Measurements from ENCODE around the gene RNF223. TPM values are rescaled to one million over a fixed set of nuclear protein-coding genes. Genes with fewer than 3 reads are reported as not detected.
"Not testable (repeated sequence)": the region's sequence is repeated elsewhere in the genome, so short reads cannot be mapped to it uniquely, and the experiment has no call there.

The RNF223 gene
- total RNA-seq, 1 donor from 2014 or later, result not detected

GRCh38 chr1:1075148-1075935, 1.2 kb upstream of the RNF223 start:
- intact Hi-C loops (cut with micrococcal nuclease), result no loop called here

DNA sequence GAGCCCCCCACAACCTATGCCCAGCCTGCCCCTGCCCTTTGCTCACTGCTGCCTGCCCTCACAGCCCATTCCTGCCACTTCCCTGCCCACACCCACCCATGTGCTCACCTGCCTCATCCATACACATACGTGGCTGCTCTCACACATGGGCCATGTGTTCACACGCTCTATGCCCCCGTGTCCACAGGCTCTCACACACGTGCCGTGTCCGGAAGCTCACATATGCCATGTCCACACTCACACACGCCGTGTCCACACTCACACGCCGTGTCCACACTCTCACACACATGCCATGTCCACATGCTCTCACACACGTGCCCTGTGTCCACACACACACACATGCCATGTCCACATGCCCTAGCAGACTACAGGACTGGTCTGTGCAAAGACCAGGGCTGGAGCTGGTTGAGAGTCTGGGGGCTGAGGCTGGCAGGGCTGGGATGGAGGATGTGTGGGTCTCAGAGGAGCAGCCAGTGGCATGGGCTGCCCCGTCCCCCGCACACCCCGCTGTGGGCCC, 583 bp upstream of the RNF223 start:
- intact Hi-C loops (cut with micrococcal nuclease), result no loop called here

DNA sequence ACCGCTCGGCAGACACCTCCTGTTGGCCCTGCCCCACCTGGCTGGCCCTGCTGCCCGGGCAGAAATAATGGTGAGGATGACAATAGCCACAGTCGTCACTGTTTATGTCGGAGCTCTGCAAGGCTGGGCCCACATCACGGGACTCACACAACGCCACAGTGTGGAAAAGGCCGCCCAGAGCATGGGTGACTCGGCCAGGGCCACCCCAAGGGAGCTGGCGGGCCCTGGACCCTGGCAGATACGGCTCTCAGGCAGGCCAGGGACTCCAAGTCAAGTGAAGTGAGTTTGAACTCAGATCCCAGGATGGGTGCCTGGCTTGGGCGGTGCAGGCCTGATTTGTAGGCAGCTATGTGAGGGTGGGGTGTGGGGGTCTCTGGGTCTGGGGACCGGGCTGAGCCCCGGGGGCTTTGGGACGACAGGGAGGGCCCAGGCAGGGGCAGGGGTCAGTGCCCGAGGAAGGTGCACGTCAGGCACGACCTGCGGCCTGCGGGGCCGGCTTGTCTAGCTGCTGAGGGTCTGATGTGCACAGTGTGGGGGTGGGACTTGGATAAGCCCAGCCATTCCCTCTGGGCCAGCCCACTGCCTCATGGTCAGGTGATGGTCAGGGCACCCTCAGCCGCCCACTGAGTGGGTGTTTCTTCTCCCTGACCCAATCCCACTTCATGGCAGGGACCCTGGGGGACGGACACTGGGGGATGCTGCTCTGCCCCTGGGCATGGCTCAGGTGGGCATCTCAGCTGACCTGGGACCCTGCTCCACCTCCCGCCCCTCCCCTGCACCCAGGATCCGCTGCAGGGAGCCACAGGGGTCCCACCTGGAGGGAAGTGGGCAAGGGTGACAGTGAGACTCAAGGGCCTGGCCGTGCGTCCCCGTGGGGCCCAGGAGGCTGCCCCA, 1.0 kb downstream of the RNF223 start:
- intact Hi-C loops (cut with micrococcal nuclease), result no loop called here

DNA sequence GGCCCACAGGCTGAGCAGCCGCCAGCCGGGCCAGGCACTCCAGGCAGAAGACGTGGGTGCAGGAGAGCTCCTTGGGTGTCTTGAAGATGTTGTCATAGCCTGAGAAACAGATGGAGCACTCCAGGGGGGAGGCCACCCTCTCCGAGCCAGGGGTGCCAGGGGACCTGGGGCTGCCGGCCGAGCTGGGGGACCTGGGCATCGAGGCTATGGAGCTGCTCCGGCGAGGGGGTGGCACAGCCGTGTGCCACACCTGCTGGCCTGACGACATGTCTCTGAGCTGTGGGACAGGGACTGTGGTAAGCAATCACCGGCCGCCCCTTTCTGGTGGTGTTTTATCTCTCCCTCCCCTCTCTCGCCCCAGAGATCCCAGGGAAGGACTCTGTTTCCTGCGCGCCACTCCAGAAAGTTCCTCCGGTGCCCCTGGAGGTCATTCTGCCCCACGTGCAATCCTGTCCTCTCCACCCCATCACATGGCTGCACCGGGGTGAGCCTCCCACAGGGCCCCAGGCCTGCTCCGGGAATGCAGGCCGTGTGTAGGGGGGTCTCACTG, 1.7 kb downstream of the RNF223 start:
- intact Hi-C loops (cut with micrococcal nuclease), result no loop called here

GRCh38 chr1:1071486-1072298, 2.4 kb downstream of the RNF223 start:
- intact Hi-C loops (cut with micrococcal nuclease), result no loop called here

DNA sequence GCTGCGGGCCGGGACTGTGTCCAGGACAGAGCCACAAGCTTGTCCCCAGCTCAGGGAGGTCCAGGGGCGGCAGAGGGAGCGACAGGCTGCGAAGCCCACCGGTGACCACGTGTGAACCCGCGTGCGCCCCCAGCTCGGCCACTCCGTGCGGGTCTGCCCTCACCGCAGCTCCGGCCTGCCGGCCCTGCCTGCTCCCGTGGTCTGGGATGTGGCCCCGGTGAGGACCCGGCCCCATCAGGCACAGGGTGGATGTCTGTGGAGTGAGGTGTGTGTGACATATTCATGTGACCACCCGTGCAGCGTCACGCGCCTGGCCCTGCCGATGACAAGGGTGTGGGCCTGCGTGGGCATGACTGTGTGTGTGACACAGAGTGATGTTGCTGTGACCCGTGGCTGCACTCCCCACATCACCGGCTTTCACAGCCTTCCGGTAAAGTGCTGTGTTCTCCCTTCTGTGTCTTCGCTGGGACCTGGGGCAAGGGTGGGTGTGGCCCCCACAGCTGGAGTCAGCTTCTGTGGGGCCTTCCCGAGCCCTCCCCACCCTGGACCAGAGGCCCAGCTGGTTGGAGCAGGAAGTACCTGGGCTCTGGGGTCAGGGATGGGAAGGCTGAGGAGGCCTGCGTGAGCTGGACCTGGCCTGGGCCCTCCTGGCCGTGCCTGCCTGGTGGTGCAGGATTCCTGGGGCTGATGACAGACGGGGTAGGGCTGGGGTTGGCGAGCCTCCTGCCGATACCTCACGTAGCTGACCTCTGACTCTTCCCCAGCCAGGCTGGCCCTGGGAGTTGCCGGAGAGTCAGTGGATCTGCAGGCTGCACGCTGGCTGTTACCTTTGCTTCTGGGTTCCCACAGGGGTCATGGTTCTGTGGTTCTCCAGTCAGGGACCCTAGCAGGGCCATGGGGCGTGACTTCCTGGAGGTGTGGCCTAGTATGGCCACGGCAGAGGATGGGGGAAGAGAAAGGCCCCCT, 4.1 kb downstream of the RNF223 start:
- intact Hi-C loops (cut with micrococcal nuclease), result loop anchor here (1.0 to 2.0 kb wide), 3 partner anchors 11 to 51 kb away; no protein-coding TSS in a partner anchor

DNA sequence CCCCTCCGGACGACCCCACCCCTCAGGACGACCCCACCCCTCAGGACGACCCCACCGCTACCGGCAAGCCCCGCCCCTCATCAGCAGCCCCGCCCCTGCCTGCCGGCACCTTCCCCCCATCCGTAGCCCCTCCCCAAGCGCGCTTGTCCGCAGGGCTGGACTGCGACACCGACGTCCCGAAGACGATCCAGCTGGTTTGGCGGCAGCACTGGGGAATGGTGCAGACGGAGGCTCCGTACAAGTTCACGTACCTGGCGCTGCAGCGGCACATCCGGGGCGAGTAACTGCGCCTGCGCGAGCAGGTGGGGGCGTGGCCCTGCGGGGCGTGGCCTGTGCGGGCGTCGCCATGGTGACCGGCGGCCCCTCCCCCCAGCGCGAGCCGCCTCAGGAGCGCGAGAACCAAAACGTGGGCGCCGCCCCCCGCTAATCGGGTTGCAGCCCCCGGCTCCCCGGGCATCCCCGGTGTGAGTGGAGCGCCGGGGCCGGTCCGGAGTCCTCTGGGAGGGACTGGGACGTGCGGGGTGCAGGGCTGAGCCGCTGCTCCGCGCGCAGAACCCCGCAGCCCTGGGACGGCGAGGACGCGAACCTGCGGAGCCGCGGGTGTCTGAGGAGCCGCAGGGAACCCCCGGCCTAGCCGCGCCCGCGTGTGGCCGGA, 4.9 kb downstream of the RNF223 start:
- intact Hi-C loops (cut with micrococcal nuclease), result loop anchor here (1.0 to 2.0 kb wide), 3 partner anchors 10 to 50 kb away; no protein-coding TSS in a partner anchor

DNA sequence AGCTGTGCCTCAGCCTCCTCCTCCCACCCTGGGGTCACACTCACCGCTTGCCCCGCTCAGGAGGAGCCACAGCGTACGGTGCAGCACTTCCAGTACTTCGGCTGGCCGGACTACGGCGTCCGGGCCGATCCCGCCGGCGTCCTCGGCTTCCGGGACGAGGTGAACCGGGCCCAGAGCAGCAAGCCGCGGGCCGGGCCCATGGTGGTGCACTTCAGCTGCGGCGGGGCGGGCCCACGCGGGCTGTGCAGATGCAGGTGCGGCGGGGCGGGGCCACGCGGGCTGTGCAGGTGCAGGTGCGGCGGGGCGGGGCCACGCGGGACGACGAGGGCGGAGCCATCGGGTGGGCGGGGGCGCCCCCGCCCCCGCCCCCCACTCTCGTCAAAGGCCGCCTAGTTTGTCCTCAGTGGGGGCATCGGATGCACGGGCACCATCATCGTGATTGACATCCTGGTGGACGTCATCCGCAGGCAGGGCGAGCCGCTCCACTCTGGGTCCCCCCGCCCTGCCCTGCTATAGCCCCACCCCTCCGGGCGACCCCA, 5.5 kb downstream of the RNF223 start:
- intact Hi-C loops (cut with micrococcal nuclease), result loop anchor here (1.0 to 2.0 kb wide), 3 partner anchors 9 to 50 kb away; no protein-coding TSS in a partner anchor

GRCh38 chr1:1067860-1068516, 6.1 kb downstream of the RNF223 start:
- intact Hi-C loops (cut with micrococcal nuclease), result loop anchor here (2.0 kb wide), 2 partner anchors 27 to 49 kb away; no protein-coding TSS in a partner anchor

DNA sequence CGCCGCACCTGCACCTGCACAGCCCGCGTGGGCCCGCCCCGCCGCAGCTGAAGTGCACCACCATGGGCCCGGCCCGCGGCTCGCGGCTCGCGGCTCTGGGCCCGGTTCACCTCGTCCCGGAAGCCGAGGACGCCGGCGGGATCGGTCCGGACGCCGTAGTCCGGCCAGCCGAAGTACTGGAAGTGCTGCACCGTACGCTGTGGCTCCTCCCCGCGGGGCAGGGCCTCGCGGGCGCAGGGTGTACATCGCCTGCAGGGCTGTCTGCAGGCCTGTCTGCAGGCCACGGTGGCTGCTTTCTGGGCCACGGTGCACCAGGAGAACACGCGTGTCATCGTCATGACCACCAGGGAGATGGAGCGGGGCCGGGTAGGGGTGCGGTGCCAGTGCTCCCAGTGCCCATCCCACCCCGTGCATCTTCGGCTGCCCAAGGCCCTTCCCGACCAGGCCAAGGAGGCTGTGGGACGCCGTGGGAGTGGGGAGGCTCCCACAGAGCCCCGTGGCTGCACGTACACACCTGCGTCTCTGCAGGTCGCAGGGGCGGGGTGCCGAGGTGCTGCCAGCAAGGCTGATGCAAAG, 6.7 kb downstream of the RNF223 start:
- intact Hi-C loops (cut with micrococcal nuclease), result no loop called here

DNA sequence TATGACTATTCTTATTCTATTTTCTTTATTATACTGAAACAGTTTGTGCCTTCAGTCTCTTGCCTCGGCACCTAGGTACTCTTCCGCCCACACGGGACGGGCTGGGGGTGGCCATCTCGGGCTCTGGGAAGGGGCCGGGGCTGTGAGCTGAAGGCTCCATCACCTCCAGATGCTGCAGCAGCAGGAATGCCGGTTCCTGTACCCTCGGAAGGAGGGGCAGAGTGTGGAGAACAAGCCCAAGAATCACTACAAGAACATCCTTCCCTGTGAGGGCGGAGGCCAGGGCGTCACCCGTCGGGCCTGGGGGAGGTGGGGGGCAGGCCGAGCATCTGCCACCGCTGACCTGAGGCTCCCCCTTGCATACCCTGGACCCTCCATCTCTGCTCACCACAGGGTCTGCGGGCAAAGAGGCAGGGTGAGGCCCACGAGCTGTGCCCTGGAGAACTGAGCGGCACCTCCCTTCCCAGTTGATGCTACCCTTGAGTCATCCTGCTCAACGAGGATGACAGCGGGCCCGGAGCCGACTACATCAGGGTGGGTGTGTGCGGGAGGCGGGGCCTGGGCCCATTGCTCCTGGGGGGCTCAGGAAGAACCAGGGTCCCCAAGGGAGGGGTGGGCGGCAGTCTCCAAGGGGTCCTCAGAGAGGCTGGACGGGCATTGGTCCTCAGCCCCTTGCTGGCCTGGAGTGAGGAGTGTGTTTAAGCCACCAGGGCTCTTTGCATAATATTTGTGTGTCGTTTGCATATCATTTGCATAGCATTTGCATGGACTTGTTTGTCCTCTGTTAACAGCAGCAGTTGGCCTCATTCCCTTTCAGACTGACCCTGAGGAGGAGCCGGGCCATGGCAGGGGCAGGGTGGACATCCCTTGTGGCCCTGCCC, 7.5 kb downstream of the RNF223 start:
- intact Hi-C loops (cut with micrococcal nuclease), result no loop called here

DNA sequence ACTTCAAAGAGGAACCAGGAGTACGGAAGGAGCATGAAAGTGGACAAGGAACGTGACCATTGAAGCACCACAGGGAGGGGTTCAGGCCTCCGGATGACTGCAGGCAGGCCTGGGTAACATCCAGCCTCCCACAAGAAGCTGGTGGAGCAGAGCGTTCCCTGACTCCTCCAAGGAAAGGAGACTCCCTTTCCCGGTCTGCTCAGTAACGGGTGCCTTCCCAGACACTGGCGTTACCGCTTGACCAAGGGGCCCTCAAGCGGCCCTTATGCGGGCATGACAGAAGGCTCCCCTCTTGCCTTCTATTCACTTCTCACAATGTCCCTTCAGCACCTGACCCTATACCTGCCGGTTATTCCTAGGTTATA, 8.2 kb downstream of the RNF223 start:
- intact Hi-C loops (cut with micrococcal nuclease), result not testable (repeated sequence)

DNA sequence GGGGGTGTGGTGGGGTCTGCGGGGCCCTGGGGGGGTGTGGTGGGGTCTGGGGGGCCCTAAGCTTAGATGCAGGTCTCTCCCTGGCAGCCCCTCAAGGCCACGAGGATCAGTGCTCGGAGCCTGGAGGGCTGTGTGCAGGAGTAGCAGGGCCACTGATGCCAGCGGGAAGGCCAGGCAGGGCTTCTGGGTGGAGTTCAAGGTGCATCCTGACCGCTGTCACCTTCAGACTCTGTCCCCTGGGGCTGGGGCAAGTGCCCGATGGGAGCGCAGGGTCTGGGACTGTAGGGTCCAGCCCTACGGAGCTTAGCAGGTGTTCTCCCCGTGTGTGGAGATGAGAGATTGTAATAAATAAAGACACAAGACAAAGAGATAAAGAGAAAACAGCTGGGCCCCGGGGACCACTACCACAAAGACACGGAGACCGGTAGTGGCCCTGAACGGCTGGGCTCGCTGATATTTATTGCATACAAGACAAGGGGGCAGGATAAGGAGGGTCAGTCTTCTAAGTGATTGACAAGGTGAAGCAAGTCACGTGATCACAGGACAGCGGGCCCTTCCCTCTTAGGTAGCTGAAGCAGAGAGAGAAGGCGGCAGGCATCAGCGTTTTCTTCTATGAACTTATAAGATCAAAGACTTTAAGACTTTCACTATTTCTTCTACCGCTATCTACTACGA, 8.7 kb downstream of the RNF223 start:
- intact Hi-C loops (cut with micrococcal nuclease), result no loop called here

DNA sequence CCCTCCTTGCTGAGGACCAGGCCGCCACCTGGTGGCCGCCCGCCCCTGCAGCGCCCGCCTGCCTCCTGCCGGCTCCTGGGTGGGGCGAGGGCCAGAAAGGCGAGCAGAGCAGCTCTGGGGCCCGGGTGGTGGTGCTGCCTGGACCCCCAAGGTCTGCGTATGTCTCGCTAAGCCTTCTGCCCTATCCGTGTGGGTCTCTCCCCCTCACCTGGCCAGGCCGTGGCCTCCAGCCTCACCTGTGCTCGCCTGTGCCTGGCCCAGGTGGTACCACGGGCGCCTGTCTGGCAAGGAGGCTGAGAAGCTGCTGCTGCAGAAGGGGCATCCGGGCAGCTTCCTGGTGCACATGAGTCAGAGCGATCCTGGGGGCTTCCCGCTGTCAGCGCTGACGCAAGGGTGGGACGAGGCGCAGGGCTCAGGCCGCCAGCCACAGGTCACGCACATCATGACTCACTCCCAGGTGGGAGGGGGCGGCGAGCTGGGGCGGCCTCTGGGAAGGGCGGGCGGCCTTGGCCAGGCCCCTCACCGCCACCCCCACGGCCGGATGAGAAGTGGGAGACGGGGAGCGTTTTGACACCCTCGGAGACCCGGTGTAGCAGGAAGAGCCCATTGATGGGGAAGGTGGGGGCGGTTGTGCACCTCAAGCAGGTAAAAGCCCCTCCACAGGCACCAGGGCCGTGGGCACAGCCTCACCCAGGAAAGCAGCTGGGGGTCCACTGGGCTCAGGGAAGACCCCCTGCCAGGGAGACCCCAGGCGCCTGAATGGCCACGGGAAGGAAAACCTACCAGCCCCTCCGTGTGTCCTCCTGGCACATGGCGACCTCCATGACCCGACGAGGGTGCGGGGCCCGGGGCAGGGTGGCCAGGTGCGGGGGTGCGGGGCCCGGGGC, 9.9 kb downstream of the RNF223 start:
- intact Hi-C loops (cut with micrococcal nuclease), result loop anchor here (1.0 kb wide), 3 partner anchors 31 to 109 kb away; partner anchors contain the start of gene TTLL10
